Mesothelial cell of epicardium (in vitro differentiated cells): Measurements from ENCODE around the gene TFAP2B. TPM values are rescaled to one million over a fixed set of nuclear protein-coding genes. Genes with fewer than 3 reads are reported as not detected.

Experiments
- DNase-seq, 2 experiments: peaks; one replicate each; pipeline ENCODE4 v3.0.0; 2021; ENCODE audit warnings: low spot score in 2 of 2; ENCODE audit not compliant: unreplicated experiment in 2 of 2
- H3K27ac Mint-ChIP-seq: 2 replicates; pipeline ENCODE4 v1.8.0; 2021; ENCODE audit warnings: mixed read lengths
- H3K27me3 Mint-ChIP-seq: 2 replicates; pipeline ENCODE4 v1.8.0; 2021; ENCODE audit warnings: low read depth, mixed read lengths
- H3K36me3 Mint-ChIP-seq: 2 replicates; pipeline ENCODE4 v1.8.0; 2021; ENCODE audit warnings: mixed read lengths
- H3K4me1 Mint-ChIP-seq: 2 replicates; pipeline ENCODE4 v1.8.0; 2021; ENCODE audit warnings: mixed read lengths
- H3K4me3 Mint-ChIP-seq: 2 replicates; pipeline ENCODE4 v1.8.0; 2021; ENCODE audit warnings: mild to moderate bottlenecking, moderate library complexity, mixed read lengths
- H3K9me3 Mint-ChIP-seq: 2 replicates; pipeline ENCODE4 v1.8.0; 2021; ENCODE audit warnings: mixed read lengths
- total RNA-seq: library from RNA; stranded (reverse); gene quantifications from 3 replicates; pipeline ENCODE4 v1.2.1, GENCODE V29; 2021
- TF ChIP-seq, protein P1 (sequence below): fragments of 200-600 bp; sonication (generic); IDR thresholded peaks from one replicate; pipeline ENCODE4 v1.5.0; 2021; ENCODE audit warnings: antibody characterized with exemption; ENCODE audit not compliant: unreplicated experiment

Gene TFAP2B
- total RNA-seq, 1 donor from 2014 or later: 4.9 TPM

DNA sequence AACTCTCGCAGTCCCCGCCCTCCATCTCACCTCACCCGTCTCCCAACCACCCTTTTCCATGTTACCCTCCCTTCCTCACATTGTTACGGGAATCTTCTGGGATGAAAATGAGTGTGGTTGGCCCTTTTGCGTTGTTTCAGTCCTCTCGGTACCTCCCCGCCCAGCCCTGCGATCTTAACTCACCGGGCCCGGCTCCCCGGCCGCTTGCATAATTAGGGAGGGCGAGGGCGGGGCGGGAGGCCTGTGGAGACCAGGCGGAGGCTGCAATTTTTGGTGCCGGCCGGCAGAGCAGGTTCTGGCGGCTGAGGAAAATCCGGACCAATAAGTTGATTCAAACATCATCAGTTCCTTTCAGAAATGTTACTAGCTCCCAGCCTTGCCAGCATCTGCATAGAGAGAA lies 25.2 kb downstream of the TFAP2B start:
- peak overlapping the region; percentile 41 for H3K4me3 Mint-ChIP-seq
- no peaks in the 10 kb centered on the region for H3K36me3 Mint-ChIP-seq
- no peaks in the 10 kb centered on the region for H3K9me3 Mint-ChIP-seq
- H3K27me3 Mint-ChIP-seq: peaks cover 99% of the 10 kb centered on the region
- H3K4me1 Mint-ChIP-seq: peaks cover 50% of the 10 kb centered on the region
- TF ChIP-seq, protein P1, sequence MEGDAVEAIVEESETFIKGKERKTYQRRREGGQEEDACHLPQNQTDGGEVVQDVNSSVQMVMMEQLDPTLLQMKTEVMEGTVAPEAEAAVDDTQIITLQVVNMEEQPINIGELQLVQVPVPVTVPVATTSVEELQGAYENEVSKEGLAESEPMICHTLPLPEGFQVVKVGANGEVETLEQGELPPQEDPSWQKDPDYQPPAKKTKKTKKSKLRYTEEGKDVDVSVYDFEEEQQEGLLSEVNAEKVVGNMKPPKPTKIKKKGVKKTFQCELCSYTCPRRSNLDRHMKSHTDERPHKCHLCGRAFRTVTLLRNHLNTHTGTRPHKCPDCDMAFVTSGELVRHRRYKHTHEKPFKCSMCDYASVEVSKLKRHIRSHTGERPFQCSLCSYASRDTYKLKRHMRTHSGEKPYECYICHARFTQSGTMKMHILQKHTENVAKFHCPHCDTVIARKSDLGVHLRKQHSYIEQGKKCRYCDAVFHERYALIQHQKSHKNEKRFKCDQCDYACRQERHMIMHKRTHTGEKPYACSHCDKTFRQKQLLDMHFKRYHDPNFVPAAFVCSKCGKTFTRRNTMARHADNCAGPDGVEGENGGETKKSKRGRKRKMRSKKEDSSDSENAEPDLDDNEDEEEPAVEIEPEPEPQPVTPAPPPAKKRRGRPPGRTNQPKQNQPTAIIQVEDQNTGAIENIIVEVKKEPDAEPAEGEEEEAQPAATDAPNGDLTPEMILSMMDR: no peak
- DNase-seq: no peak
- no peak overlapping the region for H3K27ac Mint-ChIP-seq

DNA sequence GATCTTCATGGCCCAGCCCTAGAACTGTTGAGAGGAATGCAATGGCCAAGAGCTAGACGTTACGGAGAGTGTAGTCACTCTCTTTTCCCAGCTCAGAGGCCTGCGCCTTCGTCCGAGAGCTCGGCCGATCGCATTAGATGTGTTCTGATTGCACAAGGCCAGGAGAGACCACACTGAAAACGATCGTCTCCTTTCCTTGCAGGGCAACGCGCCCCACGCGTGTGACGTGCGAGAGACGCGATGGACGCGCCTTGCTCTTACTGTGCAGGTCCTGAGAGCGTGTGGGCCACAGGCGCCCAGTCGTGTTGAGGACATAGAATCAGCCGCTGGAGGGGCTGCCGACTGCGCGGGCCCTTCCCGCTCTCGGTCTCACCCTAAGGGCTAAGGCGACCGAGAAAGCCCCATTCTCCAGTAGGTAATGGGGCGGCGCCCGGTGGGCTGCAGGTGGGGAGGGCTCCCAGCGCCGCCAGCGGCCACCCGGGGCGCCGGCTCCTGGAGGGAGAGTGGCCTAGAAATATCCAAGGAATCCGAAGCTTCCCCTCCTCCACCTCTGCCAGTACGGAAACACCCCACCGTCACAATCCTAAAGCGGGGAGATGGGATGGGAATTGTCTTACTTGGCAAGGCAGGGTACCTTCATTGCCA lies 26.9 kb downstream of the TFAP2B start:
- peaks cover 54% of the 10 kb centered on the region for H3K4me1 Mint-ChIP-seq
- TF ChIP-seq, protein P1: no peak
- H3K4me3 Mint-ChIP-seq: peak overlapping the region; percentile 44
- peaks cover 99% of the 10 kb centered on the region for H3K27me3 Mint-ChIP-seq
- H3K36me3 Mint-ChIP-seq: no peaks in the 10 kb centered on the region
- no peaks in the 10 kb centered on the region for H3K9me3 Mint-ChIP-seq
- no peak for DNase-seq
- no peak overlapping the region for H3K27ac Mint-ChIP-seq

DNA sequence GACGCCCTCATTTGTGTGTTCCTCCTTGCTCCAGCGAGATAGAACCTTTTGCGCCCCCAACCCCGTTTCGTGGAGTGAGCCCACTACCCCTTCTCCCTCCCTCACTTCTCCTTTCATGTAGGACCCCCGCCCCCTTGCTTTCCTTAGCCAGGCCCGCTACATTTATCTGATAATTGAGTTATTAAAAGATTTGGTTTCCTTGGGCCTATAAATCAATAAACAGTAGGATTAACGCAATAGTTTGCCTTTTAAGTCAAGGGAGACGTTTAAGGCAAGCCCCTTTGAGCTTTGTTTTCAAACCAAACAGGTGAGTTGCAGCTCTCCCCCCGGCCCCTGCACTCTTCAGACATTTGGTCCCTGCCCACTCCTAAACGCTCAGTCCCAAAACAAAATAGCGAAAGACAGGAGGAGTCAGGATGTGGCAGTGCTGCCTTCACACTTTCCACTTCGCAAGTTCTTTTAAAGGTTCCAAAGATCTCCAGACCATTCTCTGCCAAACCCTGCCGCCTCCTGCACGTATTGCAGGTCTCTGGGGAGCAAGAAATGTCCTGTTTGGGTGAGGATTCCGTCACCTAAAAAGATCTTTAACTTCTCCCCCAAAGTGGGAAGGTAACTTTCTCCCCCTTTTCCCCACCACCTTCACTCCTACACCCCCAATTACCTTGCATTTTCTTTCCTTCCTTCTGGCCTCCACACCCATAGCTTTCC lies 27.6 kb downstream of the TFAP2B start:
- H3K4me3 Mint-ChIP-seq: no peak overlapping the region
- TF ChIP-seq, protein P1: no peak
- DNase-seq: no peak
- no peaks in the 10 kb centered on the region for H3K9me3 Mint-ChIP-seq
- H3K27me3 Mint-ChIP-seq: peaks cover 99% of the 10 kb centered on the region
- no peak overlapping the region for H3K27ac Mint-ChIP-seq
- no peaks in the 10 kb centered on the region for H3K36me3 Mint-ChIP-seq
- H3K4me1 Mint-ChIP-seq: peaks cover 47% of the 10 kb centered on the region

DNA sequence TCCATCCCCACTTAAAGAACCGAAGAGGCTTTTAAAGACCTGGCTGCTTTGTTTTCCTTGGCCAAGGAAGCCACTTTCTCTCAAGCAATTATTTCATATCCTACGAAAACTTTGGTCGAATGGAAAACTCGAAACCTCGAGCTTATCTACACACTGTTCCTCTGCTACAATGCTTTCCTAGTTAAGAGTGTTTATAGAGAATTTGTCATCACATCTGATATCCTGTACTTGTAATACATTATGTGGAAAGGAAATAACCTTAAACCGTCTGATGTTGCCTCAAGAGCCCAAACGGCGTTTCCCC lies 28.1 kb downstream of the TFAP2B start:
- H3K4me1 Mint-ChIP-seq: peaks cover 46% of the 10 kb centered on the region
- no peak overlapping the region for H3K27ac Mint-ChIP-seq
- no peak overlapping the region for H3K4me3 Mint-ChIP-seq

DNA sequence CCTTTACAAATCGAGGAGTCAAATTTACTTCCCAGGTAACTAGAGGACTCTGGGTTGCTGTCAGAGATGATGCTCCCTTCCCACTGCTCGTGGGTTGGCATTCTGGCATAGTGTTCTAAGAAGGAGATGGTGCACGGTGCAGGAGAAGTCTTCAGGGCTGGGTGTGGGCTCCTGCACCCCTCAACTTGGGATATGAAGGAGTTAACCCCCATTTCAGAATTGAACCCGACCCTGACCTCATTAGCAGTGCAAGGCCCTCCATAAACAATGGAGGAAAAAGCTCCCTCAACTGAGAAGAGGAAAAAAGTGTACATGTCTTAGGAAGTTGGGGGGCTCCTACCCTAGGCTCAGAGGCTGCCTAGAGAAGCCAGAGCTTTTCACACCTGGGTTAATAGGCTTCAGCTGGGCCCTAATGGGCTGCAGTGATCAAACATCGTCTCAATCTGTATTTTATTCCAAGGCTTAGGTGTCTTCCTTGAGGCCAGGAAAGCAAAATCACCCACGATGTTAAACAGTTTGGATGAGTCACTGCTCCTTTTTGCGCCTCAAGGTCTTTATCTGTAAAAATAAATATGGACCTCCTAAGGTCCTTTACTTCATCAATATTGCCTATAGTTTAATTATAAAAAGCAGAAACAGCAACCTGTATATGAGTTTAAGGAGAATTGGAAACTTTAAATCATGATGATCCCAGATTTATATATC lies 29.4 kb downstream of the TFAP2B start:
- DNase-seq: no peak

More for the DNA sequence above, 28.1 kb downstream of the TFAP2B start:
- Mint-ChIP-seq H3K27me3 (peaks cover 99% of the 10 kb centered on the region), H3K9me3 (no peaks in the 10 kb centered on the region), H3K36me3 (no peaks in the 10 kb centered on the region)
- TF ChIP-seq, protein P1: no peak
- DNase-seq: no peak

More for the DNA sequence above, 29.4 kb downstream of the TFAP2B start:
- Mint-ChIP-seq H3K36me3 (no peaks in the 10 kb centered on the region), H3K27ac (no peak overlapping the region), H3K27me3 (peaks cover 99% of the 10 kb centered on the region), H3K4me1 (peaks cover 39% of the 10 kb centered on the region), H3K9me3 (no peaks in the 10 kb centered on the region), H3K4me3 (no peak overlapping the region)
- TF ChIP-seq, protein P1: no peak
